Mesendoderm (in vitro differentiated cells): Measurements from ENCODE around the gene RASGRP4.
A peak's percentile ranks its signal among the peaks of the same experiment; 100 is the strongest.

Experiments used
- DNase-seq: peaks from one replicate; pipeline ENCODE4 v3.0.0; 2013
- H2AK5ac ChIP-seq: 2 replicates; pipeline ENCODE4 v1.6.1; 2013; ENCODE audit warnings: low read length, inconsistent platforms
- H2BK120ac ChIP-seq: 2 replicates; pipeline ENCODE4 v1.6.1; 2013; ENCODE audit warnings: low read depth, mild to moderate bottlenecking, low read length, moderate library complexity, mixed read lengths
- H2BK15ac ChIP-seq: replicated peaks from 2 replicates; pipeline ENCODE4 v1.6.1; 2013; ENCODE audit warnings: low read depth, mild to moderate bottlenecking, moderate library complexity
- H2BK5ac ChIP-seq: 2 replicates; pipeline ENCODE4 v1.6.1; 2013; ENCODE audit warnings: low read length, inconsistent platforms
- H3K18ac ChIP-seq: 2 replicates; pipeline ENCODE4 v1.6.1; 2013; ENCODE audit warnings: mild to moderate bottlenecking, low read length, mixed read lengths
- H3K23ac ChIP-seq: one replicate; pipeline ENCODE4 v1.6.1; 2013; ENCODE audit warnings: low read length
- H3K27ac ChIP-seq: 2 replicates; pipeline ENCODE4 v1.5.1; 2013; ENCODE audit warnings: low read depth, mild to moderate bottlenecking, inconsistent platforms, low read length, moderate library complexity
- H3K27me3 ChIP-seq: 2 replicates; pipeline ENCODE4 v1.6.1; 2013; ENCODE audit warnings: low read length, control low read depth, mild to moderate bottlenecking, inconsistent platforms; ENCODE audit not compliant: insufficient read depth, poor library complexity
- H3K36me3 ChIP-seq: 2 replicates; pipeline ENCODE4 v1.6.1; 2013; ENCODE audit warnings: low read length, inconsistent platforms; ENCODE audit not compliant: control insufficient read depth, insufficient read depth
- H3K4ac ChIP-seq: one replicate; pipeline ENCODE4 v1.6.1; 2013; ENCODE audit warnings: low read depth, mild to moderate bottlenecking, low read length, moderate library complexity
- H3K4me1 ChIP-seq: 2 replicates; pipeline ENCODE4 v1.6.1; 2013; ENCODE audit warnings: low read depth, low read length, inconsistent platforms; ENCODE audit not compliant: control insufficient read depth
- H3K4me2 ChIP-seq: 2 replicates; pipeline ENCODE4 v1.6.1; 2013; ENCODE audit warnings: low read length
- H3K4me3 ChIP-seq: 2 replicates; pipeline ENCODE4 v1.5.1; 2013; ENCODE audit warnings: mild to moderate bottlenecking, low read length
- H3K56ac ChIP-seq: one replicate; pipeline ENCODE4 v1.6.1; 2013; ENCODE audit warnings: low read length
- H3K79me1 ChIP-seq: 2 replicates; pipeline ENCODE4 v1.6.1; 2013; ENCODE audit warnings: low read length, inconsistent platforms
- H3K79me2 ChIP-seq: 2 replicates; pipeline ENCODE4 v1.6.1; 2013; ENCODE audit warnings: mild to moderate bottlenecking, low read length; ENCODE audit not compliant: control insufficient read depth, insufficient read depth
- H3K9ac ChIP-seq: 2 replicates; pipeline ENCODE4 v1.6.1; 2013; ENCODE audit warnings: low read length, inconsistent platforms
- H4K5ac ChIP-seq: one replicate; pipeline ENCODE4 v1.6.1; 2013; ENCODE audit warnings: low read length
- H4K8ac ChIP-seq: one replicate; pipeline ENCODE4 v1.6.1; 2013; ENCODE audit warnings: low read depth, mild to moderate bottlenecking, control low read depth, low read length, moderate library complexity
- WGBS: extraction: QIAGEN DNeasy Blood & Tissue Kit; methylation state at CpG from one replicate; pipeline ENCODE4 v1.1.7; 2013; ENCODE audit warnings: low lambda C conversion rate, missing lambda C conversion rate; ENCODE audit not compliant: insufficient coverage; ENCODE audit errors: extremely low coverage; 5-methylcytosine and 5-hydroxymethylcytosine counted together

RASGRP4 gene

GRCh38 chr19:38421856-38422255, 4.2 kb downstream of the RASGRP4 start:
- H3K18ac ChIP-seq = no peak overlapping the region
- no peak overlapping the region for H2BK5ac ChIP-seq
- no peaks in the 10 kb centered on the region for H3K36me3 ChIP-seq
- H3K27me3 ChIP-seq = no peaks in the 10 kb centered on the region
- no peak overlapping the region for H3K9ac ChIP-seq
- H3K4me2 ChIP-seq = no peak overlapping the region
- H3K79me1 ChIP-seq = no peaks in the 10 kb centered on the region
- WGBS = no CpG with 5 or more reads among the region's 14 CpGs
- H3K4me1 ChIP-seq = peaks cover 6% of the 10 kb centered on the region
- no peak overlapping the region for H2AK5ac ChIP-seq
- H3K23ac ChIP-seq = no peak overlapping the region
- H4K5ac ChIP-seq = no peak overlapping the region
- no peak overlapping the region for H3K56ac ChIP-seq
- H3K79me2 ChIP-seq = no peaks in the 10 kb centered on the region
- H2BK120ac ChIP-seq = no peak overlapping the region
- no peak for DNase-seq
- H3K4me3 ChIP-seq = no peak overlapping the region
- H3K4ac ChIP-seq = no peak overlapping the region
- no peak overlapping the region for H3K27ac ChIP-seq
- H2BK15ac ChIP-seq = no peak overlapping the region
- no peak overlapping the region for H4K8ac ChIP-seq

DNA sequence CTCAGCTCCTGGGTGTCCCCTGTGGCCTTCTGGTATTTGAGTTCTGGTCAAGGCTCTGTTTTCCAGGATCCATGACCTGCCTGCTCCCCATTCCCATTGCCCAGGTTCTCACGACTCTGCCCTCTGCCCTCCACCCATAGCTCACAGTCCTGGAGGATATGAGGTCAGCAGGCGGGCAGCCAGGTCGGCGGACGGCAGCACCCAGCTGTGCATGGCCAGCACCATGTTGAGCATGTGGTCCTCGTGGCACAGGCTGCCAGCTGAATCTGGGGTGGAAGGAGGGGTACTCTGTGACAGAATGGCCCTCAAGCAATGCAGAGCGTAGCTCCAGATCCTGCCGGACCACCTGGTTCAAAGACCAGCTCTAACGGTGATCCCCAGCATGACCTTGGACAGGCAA, 5.1 kb downstream of the RASGRP4 start:
- no peak for DNase-seq
- no peak overlapping the region for H3K4ac ChIP-seq
- H3K79me1 ChIP-seq = no peaks in the 10 kb centered on the region
- peaks cover 6% of the 10 kb centered on the region for H3K4me1 ChIP-seq
- no peak overlapping the region for H4K8ac ChIP-seq
- no peak overlapping the region for H4K5ac ChIP-seq
- no peaks in the 10 kb centered on the region for H3K36me3 ChIP-seq
- H3K27ac ChIP-seq = no peak overlapping the region
- no peak overlapping the region for H3K4me3 ChIP-seq
- no peaks in the 10 kb centered on the region for H3K79me2 ChIP-seq
- H3K56ac ChIP-seq = no peak overlapping the region
- H3K4me2 ChIP-seq = no peak overlapping the region
- no peak overlapping the region for H2BK120ac ChIP-seq
- H3K27me3 ChIP-seq = no peaks in the 10 kb centered on the region
- H3K9ac ChIP-seq = no peak overlapping the region
- no peak overlapping the region for H2AK5ac ChIP-seq
- H2BK15ac ChIP-seq = no peak overlapping the region
- H3K18ac ChIP-seq = no peak overlapping the region
- H2BK5ac ChIP-seq = no peak overlapping the region
- WGBS = no CpG with 5 or more reads among the region's 9 CpGs
- no peak overlapping the region for H3K23ac ChIP-seq

- Histone ChIP-seq H4K5ac (no peak overlapping the region), H3K79me2 (no peaks in the 10 kb centered on the region), H4K8ac (no peak overlapping the region), H2BK5ac (no peak overlapping the region), H3K4me3 (peak overlapping the region; percentile 33), H3K4me1 (peaks cover 2% of the 10 kb centered on the region), H3K4me2 (peak overlapping the region; percentile 73), H3K18ac (no peak overlapping the region), H3K23ac (no peak overlapping the region), H2AK5ac (no peak overlapping the region), H3K27ac (no peak overlapping the region), H3K27me3 (no peaks in the 10 kb centered on the region), H3K4ac (no peak overlapping the region), H3K36me3 (no peaks in the 10 kb centered on the region), H3K79me1 (no peaks in the 10 kb centered on the region), H2BK120ac (no peak overlapping the region), H3K9ac (peak overlapping the region; percentile 61), H2BK15ac (no peak overlapping the region), H3K56ac (peak overlapping the region; percentile 69)
- DNase-seq = peak; percentile 86
- no CpG with 5 or more reads among the region's 49 CpGs for WGBS
Observed at GRCh38 chr19:38417544-38418506, 8.2 kb downstream of the RASGRP4 start.

GRCh38 chr19:38417146-38417543, 8.9 kb downstream of the RASGRP4 start:
- Histone ChIP-seq H2BK120ac (no peak overlapping the region), H3K4me1 (peaks cover 2% of the 10 kb centered on the region), H3K27ac (no peak overlapping the region), H3K23ac (no peak overlapping the region), H3K18ac (no peak overlapping the region), H3K4me3 (no peak overlapping the region), H4K8ac (no peak overlapping the region), H3K4ac (no peak overlapping the region), H2BK15ac (no peak overlapping the region), H2AK5ac (no peak overlapping the region), H3K4me2 (no peak overlapping the region), H3K9ac (no peak overlapping the region), H2BK5ac (no peak overlapping the region), H3K79me2 (no peaks in the 10 kb centered on the region), H3K27me3 (no peaks in the 10 kb centered on the region), H3K36me3 (no peaks in the 10 kb centered on the region), H3K79me1 (no peaks in the 10 kb centered on the region), H3K56ac (no peak overlapping the region), H4K5ac (no peak overlapping the region)
- no peak for DNase-seq
- WGBS = no CpG with 5 or more reads among the region's 8 CpGs

- Histone ChIP-seq H3K79me1 (no peaks in the 10 kb centered on the region), H3K79me2 (no peaks in the 10 kb centered on the region), H3K9ac (no peak overlapping the region), H3K4ac (no peak overlapping the region), H3K27ac (no peak overlapping the region), H2BK5ac (no peak overlapping the region), H2BK15ac (no peak overlapping the region), H3K4me1 (peaks cover 2% of the 10 kb centered on the region), H3K27me3 (no peaks in the 10 kb centered on the region), H3K4me2 (no peak overlapping the region), H3K18ac (no peak overlapping the region), H4K8ac (no peak overlapping the region), H3K4me3 (no peak overlapping the region), H2AK5ac (no peak overlapping the region), H3K56ac (no peak overlapping the region), H4K5ac (no peak overlapping the region), H3K23ac (no peak overlapping the region), H3K36me3 (no peaks in the 10 kb centered on the region), H2BK120ac (no peak overlapping the region)
- no CpG with 5 or more reads among the region's 6 CpGs for WGBS
- no peak for DNase-seq
Observed at GRCh38 chr19:38413416-38413815, 12.6 kb downstream of the RASGRP4 start.
